HL-60 (cell line): Measurements from ENCODE around the gene EIF5.

Experiments
- CTCF ChIP-seq: IDR thresholded peaks from one replicate; pipeline ENCODE4 v1.5.1; 2011; ENCODE audit warnings: low read length, control low read depth, inconsistent platforms; ENCODE audit not compliant: insufficient read depth
- POLR2AphosphoS5 ChIP-seq: IDR thresholded peaks from 2 replicates; pipeline ENCODE4 v1.6.1; 2012; ENCODE audit warnings: low read depth

DNA sequence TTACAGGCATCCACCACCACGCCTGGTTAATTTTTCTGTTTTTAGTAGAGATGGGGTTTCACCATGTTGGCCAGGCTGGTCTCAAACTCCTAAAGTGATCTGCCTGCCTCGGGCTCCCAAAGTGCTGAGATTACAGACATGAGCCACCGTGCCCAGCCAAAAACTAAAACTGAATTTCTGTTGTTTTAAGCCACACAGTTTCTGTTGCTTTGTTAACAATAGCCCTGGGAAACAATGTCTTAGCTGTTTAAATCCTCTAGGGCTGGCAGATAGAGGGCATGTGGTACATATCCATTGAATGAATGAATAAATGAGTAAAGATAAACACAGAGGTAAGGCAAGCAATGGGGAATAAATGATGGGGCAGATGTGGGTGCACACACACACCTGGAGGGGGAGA lies 8.0 kb upstream of the EIF5 start:
- TF ChIP-seq POLR2AphosphoS5, result no peak
- TF ChIP-seq CTCF, result no peak
